H9 (cell line): Measurements from ENCODE around the gene SERPINB8. TPM values are rescaled to one million over a fixed set of nuclear protein-coding genes. Genes with fewer than 3 reads are reported as not detected.

Experiments used
- DNase-seq: peaks from one replicate; pipeline ENCODE4 v3.0.0-alpha.2; 2017
- H2AFZ ChIP-seq: one replicate; pipeline ENCODE4 v1.6.1; 2013; ENCODE audit warnings: mild to moderate bottlenecking, low read length, control low read depth, moderate library complexity
- H2AK5ac ChIP-seq: 2 replicates; pipeline ENCODE4 v1.6.1; 2013; ENCODE audit warnings: low read length, control low read depth, mixed read lengths; ENCODE audit not compliant: insufficient read length
- H2BK120ac ChIP-seq: one replicate; pipeline ENCODE4 v1.6.1; 2013; ENCODE audit warnings: low read depth, mild to moderate bottlenecking, low read length, control low read depth, inconsistent platforms; ENCODE audit not compliant: poor library complexity, severe bottlenecking
- H2BK12ac ChIP-seq: 2 replicates; pipeline ENCODE4 v1.6.1; 2013; ENCODE audit warnings: low read length, control low read depth, mixed read lengths, low read depth; ENCODE audit not compliant: insufficient read length
- H2BK15ac ChIP-seq: 2 replicates; pipeline ENCODE4 v1.6.1; 2013; ENCODE audit warnings: low read depth, low read length, control low read depth
- H2BK20ac ChIP-seq: one replicate; pipeline ENCODE4 v1.6.1; 2013; ENCODE audit warnings: low read depth, mild to moderate bottlenecking, low read length, control low read depth, inconsistent platforms; ENCODE audit not compliant: poor library complexity, severe bottlenecking
- H2BK5ac ChIP-seq: 2 replicates; pipeline ENCODE4 v1.6.1; 2013; ENCODE audit warnings: low read length, control low read depth, mixed read lengths; ENCODE audit not compliant: insufficient read length
- H3K14ac ChIP-seq: 2 replicates; pipeline ENCODE4 v1.6.1; 2013; ENCODE audit warnings: low read length, control low read depth; ENCODE audit not compliant: insufficient read depth
- H3K18ac ChIP-seq: 2 replicates; pipeline ENCODE4 v1.6.1; 2013; ENCODE audit warnings: low read depth, mild to moderate bottlenecking, mixed read lengths, low read length, control low read depth; ENCODE audit not compliant: insufficient read length
- H3K23ac ChIP-seq: 2 replicates; pipeline ENCODE4 v1.6.1; 2013; ENCODE audit warnings: low read length, control low read depth, mixed read lengths, low read depth; ENCODE audit not compliant: insufficient read length
- H3K23me2 ChIP-seq: 2 replicates; pipeline ENCODE4 v1.6.1; 2013; ENCODE audit warnings: low read depth, mild to moderate bottlenecking, mixed read lengths, low read length, control low read depth; ENCODE audit not compliant: insufficient read length, poor library complexity, severe bottlenecking
- H3K27ac ChIP-seq: 2 replicates; pipeline ENCODE4 v1.5.1; 2013; ENCODE audit warnings: low read length, control low read depth, mixed read lengths, low read depth; ENCODE audit not compliant: insufficient read length
- H3K27me3 ChIP-seq: 2 replicates; pipeline ENCODE4 v1.6.1; 2013; ENCODE audit warnings: low read length, control low read depth, inconsistent platforms; ENCODE audit not compliant: insufficient read depth
- H3K4ac ChIP-seq: 2 replicates; pipeline ENCODE4 v1.6.1; 2013; ENCODE audit warnings: low read depth, mild to moderate bottlenecking, control low read depth, inconsistent platforms, low read length, moderate library complexity
- H3K4me1 ChIP-seq: 2 replicates; pipeline ENCODE4 v1.6.1; 2013; ENCODE audit warnings: low read length, control low read depth, inconsistent platforms; ENCODE audit not compliant: insufficient read depth
- H3K4me2 ChIP-seq: 2 replicates; pipeline ENCODE4 v1.6.1; 2013; ENCODE audit warnings: low read length, control low read depth, mixed read lengths; ENCODE audit not compliant: insufficient read length, insufficient read depth
- H3K56ac ChIP-seq: 2 replicates; pipeline ENCODE4 v1.6.1; 2013; ENCODE audit warnings: low read depth, mild to moderate bottlenecking, mixed read lengths, low read length, control low read depth; ENCODE audit not compliant: insufficient read length
- H3K79me1 ChIP-seq: 2 replicates; pipeline ENCODE4 v1.6.1; 2013; ENCODE audit warnings: low read depth, mild to moderate bottlenecking, moderate library complexity, low read length, control low read depth, inconsistent platforms; ENCODE audit not compliant: insufficient read depth, poor library complexity, severe bottlenecking
- H3K79me2 ChIP-seq: 2 replicates; pipeline ENCODE4 v1.6.1; 2013; ENCODE audit warnings: low read length, control low read depth, inconsistent platforms; ENCODE audit not compliant: insufficient read depth
- H3K9ac ChIP-seq: 2 replicates; pipeline ENCODE4 v1.6.1; 2013; ENCODE audit warnings: low read length, control low read depth, mixed read lengths; ENCODE audit not compliant: insufficient read length; ENCODE audit errors: extremely low read depth
- H3K9me3 ChIP-seq: one replicate; pipeline ENCODE4 v1.6.1; 2013; ENCODE audit warnings: low read depth, low read length, inconsistent platforms; ENCODE audit not compliant: control insufficient read depth
- H3T11ph ChIP-seq: one replicate; pipeline ENCODE4 v1.6.1; 2013; ENCODE audit warnings: mild to moderate bottlenecking, low read length, control low read depth, inconsistent platforms
- H4K20me1 ChIP-seq: one replicate; pipeline ENCODE4 v1.6.1; 2013; ENCODE audit not compliant: control insufficient read depth, insufficient read length, insufficient read depth
- H4K5ac ChIP-seq: 2 replicates; pipeline ENCODE4 v1.6.1; 2013; ENCODE audit warnings: low read depth, mild to moderate bottlenecking, mixed read lengths, low read length, control low read depth; ENCODE audit not compliant: insufficient read length
- H4K8ac ChIP-seq: replicated peaks from 2 replicates; pipeline ENCODE4 v1.6.1; 2013; ENCODE audit warnings: low read length, control low read depth, mixed read lengths, low read depth; ENCODE audit not compliant: insufficient read length
- H4K91ac ChIP-seq: 2 replicates; pipeline ENCODE4 v1.6.1; 2013; ENCODE audit warnings: low read depth, mild to moderate bottlenecking, moderate library complexity, mixed read lengths, low read length, control low read depth; ENCODE audit not compliant: insufficient read length
- H3K27ac Mint-ChIP-seq, 3 experiments: 2 replicates in 2 of 3; 3 replicates in 1 of 3; pipeline ENCODE4 v1.8.0; 2020 to 2021; ENCODE audit warnings: mixed read lengths in 3 of 3, mild to moderate bottlenecking in 1 of 3, moderate library complexity in 1 of 3
- H3K27me3 Mint-ChIP-seq: 2 replicates; pipeline ENCODE4 v1.8.0; 2021; ENCODE audit warnings: low read depth, mild to moderate bottlenecking, moderate library complexity, mixed read lengths
- H3K36me3 Mint-ChIP-seq, 3 experiments: 2 replicates in 2 of 3; 3 replicates in 1 of 3; pipeline ENCODE4 v1.8.0; 2020 to 2021; ENCODE audit warnings: low read depth in 3 of 3, mixed read lengths in 3 of 3; ENCODE audit not compliant: insufficient read depth in 1 of 3
- H3K4me1 Mint-ChIP-seq, 2 experiments: 2 replicates each; pipeline ENCODE4 v1.8.0; 2020; ENCODE audit warnings: mixed read lengths in 2 of 2
- H3K4me3 Mint-ChIP-seq, 2 experiments: 2 replicates in 1 of 2; 3 replicates in 1 of 2; pipeline ENCODE4 v1.8.0; 2020 to 2021; ENCODE audit warnings: mild to moderate bottlenecking in 2 of 2, mixed read lengths in 2 of 2, moderate library complexity in 1 of 2
- H3K9me3 Mint-ChIP-seq, 2 experiments: 2 replicates in 1 of 2; 3 replicates in 1 of 2; pipeline ENCODE4 v1.8.0; 2020; ENCODE audit warnings: mild to moderate bottlenecking in 2 of 2, mixed read lengths in 2 of 2, moderate library complexity in 1 of 2
- whole genome bisulfite sequencing: extraction: QIAGEN DNeasy Blood & Tissue Kit; methylation state at CpG from one replicate; pipeline ENCODE4 v1.1.7; 2013; ENCODE audit warnings: missing lambda C conversion rate, low lambda C conversion rate, mixed read lengths; ENCODE audit not compliant: insufficient read length; ENCODE audit errors: extremely low coverage; 5-methylcytosine and 5-hydroxymethylcytosine counted together
- total RNA-seq: library from RNA; stranded (reverse); gene quantifications from 2 replicates; pipeline ENCODE4 v1.2.1, GENCODE V29; 2021
- TF ChIP-seq, protein P1 (sequence below): fragments of 200-600 bp; sonication (generic); conservative IDR thresholded peaks from 3 replicates; pipeline ENCODE4 v1.8.0; 2021; ENCODE audit warnings: antibody characterized with exemption, mild to moderate bottlenecking

Gene SERPINB8
- total RNA-seq, 1 experiment from 2014 or later = 2.1 TPM

DNA sequence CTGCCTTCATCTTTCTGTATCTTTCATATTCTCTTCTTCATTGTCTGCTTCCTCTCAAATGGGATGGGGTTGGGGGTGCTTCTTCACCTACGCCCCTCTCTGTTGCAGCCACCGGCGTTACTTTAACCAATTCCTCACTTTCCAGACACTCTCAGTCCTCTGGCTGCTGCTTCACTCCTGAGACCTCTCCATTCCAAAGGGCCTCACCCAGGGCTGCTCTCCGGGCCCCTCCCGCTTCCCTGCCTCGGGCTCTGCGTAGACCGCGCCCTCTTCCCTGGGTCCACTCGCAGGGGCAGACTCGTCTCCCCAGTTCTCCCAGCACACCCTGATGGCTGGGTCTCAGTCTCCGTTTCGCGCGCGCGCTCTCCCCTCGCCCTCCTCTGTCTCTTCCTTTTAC is 926 bp downstream of the SERPINB8 start:
- Histone ChIP-seq H3K79me1 (no peaks in the 10 kb centered on the region), H3K18ac (peak overlapping the region; percentile 11), H3K27me3 (peaks cover 15% of the 10 kb centered on the region; the same call in 1 of the 2 replicates), H2BK120ac (no peak overlapping the region), H4K5ac (no peak overlapping the region), H3K23me2 (peaks cover 11% of the 10 kb centered on the region), H3K56ac (no peak overlapping the region), H3K9me3 (no peaks in the 10 kb centered on the region), H4K8ac (no peak overlapping the region), H2BK12ac (no peak overlapping the region), H3K14ac (no peak overlapping the region; the same call in 1 of the 2 replicates), H3K4me2 (peak overlapping the region; percentile 69), H3K23ac (no peak overlapping the region), H3T11ph (no peak overlapping the region), H2BK5ac (no peak overlapping the region), H3K27ac (peak overlapping the region; percentile 3), H2BK20ac (no peak overlapping the region), H2AFZ (no peak overlapping the region), H3K4ac (no peak overlapping the region), H3K9ac (peak overlapping the region; percentile 32), H2AK5ac (no peak overlapping the region), H4K20me1 (no peaks in the 10 kb centered on the region), H3K79me2 (no peaks in the 10 kb centered on the region), H3K4me1 (peaks cover 4% of the 10 kb centered on the region; the same call in 1 of the 2 replicates), H2BK15ac (no peak overlapping the region), H4K91ac (no peak overlapping the region)
- TF ChIP-seq, protein P1, sequence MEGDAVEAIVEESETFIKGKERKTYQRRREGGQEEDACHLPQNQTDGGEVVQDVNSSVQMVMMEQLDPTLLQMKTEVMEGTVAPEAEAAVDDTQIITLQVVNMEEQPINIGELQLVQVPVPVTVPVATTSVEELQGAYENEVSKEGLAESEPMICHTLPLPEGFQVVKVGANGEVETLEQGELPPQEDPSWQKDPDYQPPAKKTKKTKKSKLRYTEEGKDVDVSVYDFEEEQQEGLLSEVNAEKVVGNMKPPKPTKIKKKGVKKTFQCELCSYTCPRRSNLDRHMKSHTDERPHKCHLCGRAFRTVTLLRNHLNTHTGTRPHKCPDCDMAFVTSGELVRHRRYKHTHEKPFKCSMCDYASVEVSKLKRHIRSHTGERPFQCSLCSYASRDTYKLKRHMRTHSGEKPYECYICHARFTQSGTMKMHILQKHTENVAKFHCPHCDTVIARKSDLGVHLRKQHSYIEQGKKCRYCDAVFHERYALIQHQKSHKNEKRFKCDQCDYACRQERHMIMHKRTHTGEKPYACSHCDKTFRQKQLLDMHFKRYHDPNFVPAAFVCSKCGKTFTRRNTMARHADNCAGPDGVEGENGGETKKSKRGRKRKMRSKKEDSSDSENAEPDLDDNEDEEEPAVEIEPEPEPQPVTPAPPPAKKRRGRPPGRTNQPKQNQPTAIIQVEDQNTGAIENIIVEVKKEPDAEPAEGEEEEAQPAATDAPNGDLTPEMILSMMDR = no peak
- WGBS = no CpG with 5 or more reads among the region's 18 CpGs
- peak; percentile 67 for DNase-seq
- Mint-ChIP-seq H3K27me3 (peaks cover 47% of the 10 kb centered on the region), H3K4me1 (peaks cover 23 to 28% of the 10 kb centered on the region in 2 experiments), H3K36me3 (no peaks in the 10 kb centered on the region), H3K9me3 (no peaks in the 10 kb centered on the region), H3K27ac (peak overlapping the region; percentile 91 to 97 (median 96)), H3K4me3 (peak overlapping the region; percentile 87 to 94)
